Muscle layer of duodenum (tissue), 2 donors: ENCODE data around the gene NOP10.
A peak's percentile ranks its signal among the peaks of the same experiment; 100 is the strongest.

Experiments used
- H3K27ac ChIP-seq: one replicate; pipeline ENCODE4 v1.7.0; 2013; ENCODE audit warnings: mild to moderate bottlenecking, low read length
- H3K27me3 ChIP-seq: one replicate; pipeline ENCODE4 v1.7.0; 2013; ENCODE audit warnings: low read depth, mild to moderate bottlenecking, control low read depth, low read length
- H3K36me3 ChIP-seq, 2 donors: one replicate each; pipeline ENCODE4 v1.7.0; 2013; ENCODE audit warnings: low read length in 2 of 2, control low read depth in 1 of 2, mild to moderate bottlenecking in 1 of 2; ENCODE audit not compliant: insufficient read depth in 2 of 2, control insufficient read depth in 1 of 2
- H3K4me1 ChIP-seq, 2 donors: one replicate each; pipeline ENCODE4 v1.7.0; 2013; ENCODE audit warnings: low read length in 2 of 2, mild to moderate bottlenecking in 2 of 2, control low read depth in 1 of 2, moderate library complexity in 1 of 2; ENCODE audit not compliant: insufficient read depth in 2 of 2, control insufficient read depth in 1 of 2
- H3K4me3 ChIP-seq, 2 donors: one replicate each; pipeline ENCODE4 v1.7.0; 2013; ENCODE audit warnings: low read length in 2 of 2, low read depth in 1 of 2, mild to moderate bottlenecking in 1 of 2
- H3K9me3 ChIP-seq, 2 donors: one replicate each; pipeline ENCODE4 v1.7.0; 2013; ENCODE audit warnings: low read length in 2 of 2, control low read depth in 1 of 2, mild to moderate bottlenecking in 1 of 2; ENCODE audit not compliant: control insufficient read depth in 1 of 2
- donor health status: healthy.

NOP10 gene

GRCh38 chr15:34366271-34367065, 23.5 kb upstream of the NOP10 start:
- Histone ChIP-seq H3K4me1 (peaks cover 8 to 19% of the 10 kb centered on the region in 2 donors), H3K27ac (peak overlapping the region; percentile 71), H3K36me3 (peaks cover 5 to 10% of the 10 kb centered on the region in 2 donors), H3K27me3 (no peaks in the 10 kb centered on the region), H3K4me3 (peak overlapping the region; percentile 77 to 97), H3K9me3 (no peaks in the 10 kb centered on the region)

DNA sequence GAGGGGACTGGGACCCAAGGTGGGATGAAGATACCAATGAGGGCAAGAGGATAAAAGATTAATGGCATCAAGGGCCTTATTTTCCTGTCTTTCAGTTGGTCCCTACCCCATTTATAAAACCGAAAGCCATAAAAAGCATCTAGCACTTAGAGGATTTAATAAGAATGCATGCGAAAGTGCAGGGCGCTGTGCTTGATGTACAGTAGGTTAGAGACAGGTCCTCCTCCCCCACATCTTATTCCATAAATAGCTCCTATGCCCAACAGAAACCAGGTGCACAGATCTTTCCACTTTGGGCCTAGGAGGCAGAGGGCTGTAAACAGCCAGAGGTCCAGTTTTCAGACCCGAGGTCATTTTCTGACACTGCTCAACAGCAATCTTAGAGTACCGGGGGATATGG, 22.9 kb upstream of the NOP10 start:
- Histone ChIP-seq H3K4me3 (peak overlapping the region; percentile 77 to 97), H3K9me3 (no peaks in the 10 kb centered on the region), H3K4me1 (peaks cover 8 to 19% of the 10 kb centered on the region in 2 donors)

DNA sequence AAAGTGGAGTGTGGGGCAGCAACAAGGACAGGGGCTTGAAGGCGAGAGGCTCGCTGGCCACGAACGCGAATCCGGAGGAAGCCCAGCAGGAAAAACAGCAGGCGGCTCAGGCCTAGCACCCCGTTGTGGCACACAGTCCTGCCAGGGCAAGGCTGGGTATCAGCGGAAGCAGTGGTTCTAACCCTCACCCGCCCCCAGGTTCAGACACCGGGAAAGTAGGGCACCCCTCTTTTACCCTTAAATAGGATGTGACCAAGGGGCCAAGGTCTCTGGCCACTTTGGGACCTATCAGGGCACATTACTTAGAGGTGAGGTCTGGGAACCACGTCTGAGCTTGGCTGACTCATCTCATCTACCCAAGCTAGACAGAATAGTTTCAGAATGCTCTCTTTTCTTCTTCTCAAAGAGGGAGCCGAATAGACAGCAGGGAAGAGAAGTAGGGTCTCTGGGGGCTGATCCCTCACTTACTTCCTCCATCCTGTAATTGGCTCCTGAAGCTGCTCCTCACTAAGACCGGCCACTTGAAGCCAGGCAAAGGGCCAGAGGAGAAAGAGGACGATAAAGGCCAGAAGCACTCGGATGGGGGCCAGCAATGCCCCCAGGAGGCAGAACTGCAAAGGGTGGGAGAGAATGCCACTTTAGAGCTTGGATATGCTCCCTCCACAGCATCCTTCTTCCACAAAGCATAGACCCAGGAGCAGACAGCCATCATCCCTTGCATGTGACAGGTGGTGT, 22.3 kb upstream of the NOP10 start:
- H3K36me3 ChIP-seq: peaks cover 14% of the 10 kb centered on the region in 2 donors
- H3K4me3 ChIP-seq: peak overlapping the region; percentile 77 to 97
- H3K9me3 ChIP-seq: no peaks in the 10 kb centered on the region
- peaks cover 8 to 19% of the 10 kb centered on the region in 2 donors for H3K4me1 ChIP-seq
- H3K27me3 ChIP-seq: no peaks in the 10 kb centered on the region
- H3K27ac ChIP-seq: peak overlapping the region; percentile 71

More for the DNA sequence above, 22.9 kb upstream of the NOP10 start:
- no peaks in the 10 kb centered on the region for H3K27me3 ChIP-seq
- peak overlapping the region; percentile 71 for H3K27ac ChIP-seq
- peaks cover 8 to 14% of the 10 kb centered on the region in 2 donors for H3K36me3 ChIP-seq

GRCh38 chr15:34364041-34364440, 21.1 kb upstream of the NOP10 start:
- peaks cover 8 to 19% of the 10 kb centered on the region in 2 donors for H3K4me1 ChIP-seq
- no peak overlapping the region for H3K27ac ChIP-seq
- H3K36me3 ChIP-seq: peaks cover 14 to 24% of the 10 kb centered on the region in 2 donors
- no peak overlapping the region for H3K4me3 ChIP-seq
- no peaks in the 10 kb centered on the region for H3K27me3 ChIP-seq
- no peaks in the 10 kb centered on the region for H3K9me3 ChIP-seq

DNA sequence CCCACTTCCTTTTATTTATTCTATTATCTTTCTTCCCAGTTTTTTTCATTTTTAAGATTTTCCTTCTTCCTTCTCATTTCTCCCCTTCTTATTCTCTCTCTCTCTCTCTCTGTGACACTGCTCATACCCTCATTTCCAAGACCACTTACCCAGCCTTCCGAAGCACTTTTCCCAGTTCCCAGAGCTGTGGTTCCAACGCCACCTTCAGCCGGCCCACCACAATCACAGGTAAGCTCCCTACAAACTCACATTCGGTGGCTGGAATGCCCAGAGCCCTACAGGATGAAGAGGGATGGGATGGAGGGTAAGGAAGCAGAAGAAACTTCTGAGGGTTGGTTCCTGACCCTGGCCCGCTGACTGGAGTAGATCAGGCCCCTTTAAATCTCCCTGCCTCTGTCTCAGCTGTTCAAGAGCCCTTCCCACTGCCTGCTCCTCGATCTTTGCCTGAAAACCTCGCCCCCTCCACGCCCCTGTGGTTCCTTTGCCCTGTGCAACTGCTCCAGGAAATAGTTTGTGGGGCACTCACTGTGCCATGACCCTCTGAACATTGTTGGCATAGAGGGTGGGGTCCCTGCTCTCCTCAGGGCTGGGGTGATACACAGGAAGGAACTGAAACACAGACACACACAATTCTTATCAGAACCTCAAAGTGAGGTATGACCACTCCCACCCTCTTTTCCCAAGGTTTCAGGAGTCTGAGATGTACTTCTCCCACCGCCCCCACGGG, 19.3 kb upstream of the NOP10 start:
- H3K36me3 ChIP-seq: peaks cover 22 to 29% of the 10 kb centered on the region in 2 donors
- H3K27ac ChIP-seq: peak overlapping the region; percentile 86
- no peaks in the 10 kb centered on the region for H3K27me3 ChIP-seq
- H3K4me1 ChIP-seq: peaks cover 8 to 10% of the 10 kb centered on the region in 2 donors
- no peak overlapping the region for H3K4me3 ChIP-seq
- no peaks in the 10 kb centered on the region for H3K9me3 ChIP-seq

GRCh38 chr15:34361278-34361677, 18.3 kb upstream of the NOP10 start:
- H3K36me3 ChIP-seq: peaks cover 24 to 35% of the 10 kb centered on the region in 2 donors

DNA sequence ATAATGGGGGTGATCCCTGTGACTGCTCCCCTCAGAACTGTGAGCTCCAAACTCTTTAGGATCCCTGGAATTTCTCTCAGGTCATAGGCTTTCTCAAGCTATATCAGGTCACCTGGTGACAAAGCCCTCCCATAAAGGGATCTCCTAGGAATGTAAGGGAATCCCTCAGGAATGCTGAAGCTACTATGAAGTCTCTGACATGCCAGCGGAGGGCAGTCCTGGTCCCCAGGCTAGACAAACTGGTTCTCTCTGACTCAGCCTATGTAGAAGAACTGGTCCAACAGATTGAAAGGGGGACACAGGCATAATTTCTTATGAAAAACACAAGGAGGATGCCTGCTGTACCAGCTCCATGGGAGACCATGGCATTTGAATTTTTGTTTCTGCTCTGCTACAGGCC, 17.4 kb upstream of the NOP10 start:
- H3K36me3 ChIP-seq: peaks cover 24 to 35% of the 10 kb centered on the region in 2 donors
- no peaks in the 10 kb centered on the region for H3K27me3 ChIP-seq
- no peak overlapping the region for H3K4me3 ChIP-seq
- peaks cover under 1% of the 10 kb centered on the region in 2 donors for H3K4me1 ChIP-seq
- H3K27ac ChIP-seq: no peak overlapping the region
- no peaks in the 10 kb centered on the region for H3K9me3 ChIP-seq

More at GRCh38 chr15:34361278-34361677, 18.3 kb upstream of the NOP10 start:
- Histone ChIP-seq H3K27ac (no peak overlapping the region), H3K4me1 (peaks cover 8 to 10% of the 10 kb centered on the region in 2 donors), H3K27me3 (no peaks in the 10 kb centered on the region), H3K9me3 (no peaks in the 10 kb centered on the region), H3K4me3 (no peak overlapping the region)

GRCh38 chr15:34359416-34359815, 16.5 kb upstream of the NOP10 start:
- peaks cover 24 to 35% of the 10 kb centered on the region in 2 donors for H3K36me3 ChIP-seq
- no peak overlapping the region for H3K4me3 ChIP-seq
- no peaks in the 10 kb centered on the region for H3K27me3 ChIP-seq
- H3K4me1 ChIP-seq: no peaks in the 10 kb centered on the region
- H3K27ac ChIP-seq: no peak overlapping the region
- H3K9me3 ChIP-seq: no peaks in the 10 kb centered on the region

DNA sequence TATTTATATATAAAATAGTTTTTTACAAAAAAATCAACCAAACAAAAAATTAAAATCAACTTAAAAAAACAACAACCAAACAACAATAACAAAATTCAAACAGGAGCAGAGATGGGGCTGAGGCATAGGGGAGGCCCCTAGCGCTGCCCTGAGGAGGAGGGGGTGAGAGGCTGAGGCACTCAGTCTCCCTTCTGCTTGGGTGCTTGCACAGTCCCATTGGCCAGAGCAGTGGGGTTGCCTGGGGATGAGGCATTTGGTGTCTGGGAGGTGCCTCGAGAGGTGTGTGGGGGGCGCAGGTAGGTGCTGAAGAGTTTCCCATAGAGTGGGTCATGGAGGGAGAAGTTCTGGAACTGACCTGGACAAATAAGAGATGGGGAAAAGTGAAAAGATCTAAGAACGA, 16.0 kb upstream of the NOP10 start:
- no peak overlapping the region for H3K4me3 ChIP-seq
- H3K27ac ChIP-seq: no peak overlapping the region
- H3K36me3 ChIP-seq: peaks cover 24 to 40% of the 10 kb centered on the region in 2 donors
- H3K4me1 ChIP-seq: no peaks in the 10 kb centered on the region
- H3K9me3 ChIP-seq: no peaks in the 10 kb centered on the region
- no peaks in the 10 kb centered on the region for H3K27me3 ChIP-seq

DNA sequence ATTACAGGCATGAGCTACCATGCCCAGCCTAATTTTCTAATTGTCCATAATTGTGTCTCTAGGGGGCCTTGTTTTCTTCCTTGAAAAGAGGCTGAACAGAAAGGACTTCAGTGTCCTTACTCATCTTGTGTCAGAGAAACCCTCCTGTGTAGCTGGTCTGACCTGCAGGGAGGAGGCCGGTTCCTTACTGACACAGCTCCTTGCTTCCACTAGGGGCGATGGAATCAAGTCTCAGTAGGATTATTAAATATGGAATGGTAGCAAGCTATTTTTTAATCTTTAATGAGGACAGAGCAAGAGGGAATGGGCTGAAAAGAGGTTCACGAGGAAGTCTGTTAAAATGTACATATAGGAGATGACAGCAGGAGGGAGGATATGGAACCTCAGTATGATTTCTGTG, 15.4 kb upstream of the NOP10 start:
- H3K4me3 ChIP-seq: no peak overlapping the region

GRCh38 chr15:34357653-34358052, 14.7 kb upstream of the NOP10 start:
- peaks cover 14 to 35% of the 10 kb centered on the region in 2 donors for H3K36me3 ChIP-seq

More for the DNA sequence above, 15.4 kb upstream of the NOP10 start:
- H3K27ac ChIP-seq: no peak overlapping the region
- H3K27me3 ChIP-seq: no peaks in the 10 kb centered on the region
- peaks cover 18 to 40% of the 10 kb centered on the region in 2 donors for H3K36me3 ChIP-seq
- no peaks in the 10 kb centered on the region for H3K4me1 ChIP-seq
- no peaks in the 10 kb centered on the region for H3K9me3 ChIP-seq

More at GRCh38 chr15:34357653-34358052, 14.7 kb upstream of the NOP10 start:
- Histone ChIP-seq H3K4me1 (no peaks in the 10 kb centered on the region), H3K27me3 (no peaks in the 10 kb centered on the region), H3K27ac (no peak overlapping the region), H3K9me3 (no peaks in the 10 kb centered on the region), H3K4me3 (no peak overlapping the region)
